Gastroesophageal sphincter (tissue), 3 donors: ENCODE data around the gene PARN.

Source experiments
- EP300 ChIP-seq: sonication (generic); formaldehyde crosslinking; IDR thresholded peaks from one replicate; pipeline ENCODE4 v1.6.1; 2017; ENCODE audit warnings: antibody characterized with exemption, mild to moderate bottlenecking
- TF ChIP-seq, protein P1 (sequence below), 4 experiments: fragments of 200-600 bp in 2 of 4; fragments of 450-650 bp in 2 of 4; sonication (generic) in 1 of 4; IDR thresholded peaks; one replicate each; pipeline ENCODE4 v1.5.1; 2017 to 2019; ENCODE audit warnings: antibody characterized with exemption in 4 of 4, mild to moderate bottlenecking in 2 of 4, moderate library complexity in 2 of 4

DNA sequence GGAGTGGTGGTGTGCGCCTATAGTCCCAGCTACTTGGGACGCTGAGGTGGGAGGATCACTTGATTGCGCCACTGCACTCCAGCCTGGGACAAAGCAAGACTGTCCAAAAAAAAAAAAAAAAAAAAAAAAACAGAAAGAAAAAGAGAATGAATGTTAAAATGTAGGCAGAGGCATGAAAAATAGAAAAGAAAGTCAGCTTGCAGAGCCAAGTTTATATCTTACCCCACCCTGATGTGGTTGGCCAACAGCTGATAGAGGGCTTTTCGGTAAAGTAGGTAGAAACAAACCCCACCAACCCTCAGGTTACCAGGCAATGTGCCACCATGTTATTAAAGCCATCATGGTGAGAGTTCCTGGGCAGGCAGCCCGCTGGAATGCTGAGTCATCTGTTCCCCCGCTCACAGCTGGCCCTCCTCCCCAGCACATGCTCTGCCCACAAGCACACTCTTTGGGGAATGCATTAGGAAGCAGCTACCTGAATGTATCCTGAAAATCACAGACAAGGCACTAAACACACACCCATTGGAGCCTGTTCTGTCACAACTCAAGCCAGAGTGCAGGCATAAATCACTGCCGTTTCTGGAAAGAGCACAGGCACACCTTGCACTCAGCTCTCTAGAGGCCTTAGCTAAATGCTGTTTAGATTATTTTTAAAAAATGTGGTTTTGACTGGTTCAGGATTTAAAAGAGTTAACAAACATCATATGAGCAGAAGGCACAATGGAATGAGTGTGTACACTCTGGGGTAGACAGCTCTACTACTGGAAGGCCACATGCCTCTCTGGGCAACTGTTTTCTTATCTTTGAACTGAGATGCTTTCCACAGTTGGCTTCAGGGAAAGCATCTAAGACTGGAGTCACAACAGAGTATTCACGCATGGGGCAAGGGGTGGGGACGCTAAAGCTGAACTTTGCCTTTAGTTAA lies 128.5 kb downstream of the PARN start:
- TF ChIP-seq, protein P1, sequence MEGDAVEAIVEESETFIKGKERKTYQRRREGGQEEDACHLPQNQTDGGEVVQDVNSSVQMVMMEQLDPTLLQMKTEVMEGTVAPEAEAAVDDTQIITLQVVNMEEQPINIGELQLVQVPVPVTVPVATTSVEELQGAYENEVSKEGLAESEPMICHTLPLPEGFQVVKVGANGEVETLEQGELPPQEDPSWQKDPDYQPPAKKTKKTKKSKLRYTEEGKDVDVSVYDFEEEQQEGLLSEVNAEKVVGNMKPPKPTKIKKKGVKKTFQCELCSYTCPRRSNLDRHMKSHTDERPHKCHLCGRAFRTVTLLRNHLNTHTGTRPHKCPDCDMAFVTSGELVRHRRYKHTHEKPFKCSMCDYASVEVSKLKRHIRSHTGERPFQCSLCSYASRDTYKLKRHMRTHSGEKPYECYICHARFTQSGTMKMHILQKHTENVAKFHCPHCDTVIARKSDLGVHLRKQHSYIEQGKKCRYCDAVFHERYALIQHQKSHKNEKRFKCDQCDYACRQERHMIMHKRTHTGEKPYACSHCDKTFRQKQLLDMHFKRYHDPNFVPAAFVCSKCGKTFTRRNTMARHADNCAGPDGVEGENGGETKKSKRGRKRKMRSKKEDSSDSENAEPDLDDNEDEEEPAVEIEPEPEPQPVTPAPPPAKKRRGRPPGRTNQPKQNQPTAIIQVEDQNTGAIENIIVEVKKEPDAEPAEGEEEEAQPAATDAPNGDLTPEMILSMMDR (IDR thresholded peaks at IDR 0.05) = no peak
- no peak for TF ChIP-seq EP300
